G401 (cell line): Measurements from ENCODE around the gene STOX1. TPM values are rescaled to one million over a fixed set of nuclear protein-coding genes. Genes with fewer than 3 reads are reported as not detected.
"Not testable (repeated sequence)": the region's sequence is repeated elsewhere in the genome, so short reads cannot be mapped to it uniquely, and the experiment has no call there.

Experiments
- DNase-seq: peaks from one replicate; pipeline ENCODE4 v3.0.0-alpha.2; 2015; ENCODE audit warnings: low spot score
- in situ Hi-C: cut with HindIII; loops from 2 replicates; pipeline ENCODE4 v1.10.0; 2016; ENCODE audit warnings: low sequenced_read_pairs, mixed read lengths
- total RNA-seq: library from RNA; depleted of rRNA; stranded (reverse); fragments of >200 nt; shearing (Covaris generic); gene quantifications from 2 replicates; pipeline ENCODE4 v1.2.3, GENCODE V29; 2014

STOX1 gene
- total RNA-seq, 1 experiment from 2014 or later: 1.5 TPM

- no peak for DNase-seq
These were observed 49.2 kb downstream of the STOX1 start for GRCh38 chr10:68876246-68877138.

GRCh38 chr10:68877482-68878110 lies 50.3 kb downstream of the STOX1 start:
- in situ Hi-C loops: no loop called here
- DNase-seq: no peak

More at GRCh38 chr10:68876246-68877138, 49.2 kb downstream of the STOX1 start:
- in situ Hi-C loops: no loop called here

DNA sequence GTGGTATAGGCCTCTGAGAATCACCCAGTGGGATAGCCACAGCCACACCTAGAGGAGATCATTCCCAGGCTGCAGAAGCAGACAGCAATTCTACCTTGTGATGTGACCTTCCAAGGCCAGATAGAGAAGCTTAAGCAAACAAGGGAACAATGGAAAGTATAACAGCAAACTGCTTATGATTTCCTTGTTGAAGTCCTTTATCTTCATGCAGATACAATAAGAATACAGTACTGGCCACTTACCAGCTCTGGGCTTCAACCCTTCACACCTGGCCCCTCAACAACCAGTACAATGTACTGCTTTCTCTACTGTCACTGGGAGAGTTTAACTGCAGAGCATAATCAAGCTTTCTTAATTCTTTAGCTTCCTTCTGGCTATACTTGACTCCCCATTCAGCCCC lies 51.2 kb downstream of the STOX1 start:
- in situ Hi-C loops: no loop called here
- no peak for DNase-seq

DNA sequence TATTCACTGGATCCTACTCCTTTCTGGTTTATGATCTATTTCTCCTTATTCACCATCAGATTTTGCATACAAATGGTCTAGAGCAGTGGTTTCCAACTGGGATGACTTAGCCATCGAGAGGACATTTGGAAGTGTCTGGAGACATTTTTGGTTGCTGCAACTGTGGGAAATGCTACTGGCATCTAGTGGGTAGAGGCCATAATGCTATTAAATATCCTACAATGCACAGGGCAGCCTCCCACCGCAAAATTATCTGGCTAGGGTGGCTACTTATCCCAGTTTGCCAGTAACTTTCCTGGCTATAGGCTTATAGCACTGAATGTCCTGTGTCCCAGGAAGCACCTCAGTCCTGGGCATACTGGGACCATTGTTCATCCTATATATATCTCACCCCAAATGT lies 52.3 kb downstream of the STOX1 start:
- in situ Hi-C loops: no loop called here

DNA sequence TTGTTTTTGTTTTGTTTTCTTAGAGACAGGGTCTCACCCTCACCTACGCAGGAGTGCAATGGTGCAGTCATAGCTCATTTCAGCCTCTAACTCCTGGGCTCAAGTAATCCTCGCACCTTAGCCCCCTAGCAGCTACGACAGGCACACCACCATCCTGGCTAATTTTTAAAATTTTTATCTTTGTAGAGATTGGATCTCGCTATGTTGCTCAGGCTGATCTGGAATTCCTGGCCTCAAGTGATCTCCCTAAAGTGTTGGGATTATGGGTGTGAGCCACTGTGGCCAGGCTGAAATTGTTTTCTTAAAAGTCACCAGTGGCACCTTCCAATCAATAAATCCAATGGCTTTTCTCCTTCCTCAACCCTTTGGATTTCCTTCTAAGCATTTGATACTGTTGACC lies 52.9 kb downstream of the STOX1 start:
- in situ Hi-C loops: no loop called here
- DNase-seq: no peak

More for the DNA sequence above, 52.3 kb downstream of the STOX1 start:
- DNase-seq: no peak

- DNase-seq: no peak
- in situ Hi-C loops: no loop called here
These were observed 67.7 kb downstream of the STOX1 start for GRCh38 chr10:68895041-68895440.

DNA sequence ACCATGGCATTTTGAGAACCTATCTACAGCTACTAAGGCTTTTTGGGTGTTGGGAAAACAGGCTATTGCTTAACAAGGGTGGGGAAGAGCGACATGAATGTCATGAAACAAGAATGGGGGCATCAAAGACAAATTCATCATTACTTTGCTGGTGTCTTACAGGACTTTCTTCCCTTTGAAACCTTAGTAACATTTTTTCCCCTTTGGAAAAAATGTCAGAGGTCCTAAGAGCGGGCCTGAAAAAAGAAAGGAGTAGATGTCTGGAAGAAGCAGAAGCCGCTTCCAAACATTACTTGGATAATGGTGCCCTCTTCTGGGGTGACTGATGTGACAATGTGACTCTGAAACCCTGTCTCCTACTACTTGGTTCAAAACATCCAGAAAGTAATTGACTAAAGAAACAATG lies 70.0 kb downstream of the STOX1 start:
- peak; percentile 78 for DNase-seq
- in situ Hi-C loops: no loop called here

- in situ Hi-C loops: no loop called here
- no peak for DNase-seq
These were observed 71.9 kb downstream of the STOX1 start for GRCh38 chr10:68899186-68899745.

GRCh38 chr10:68900427-68901104 lies 73.2 kb downstream of the STOX1 start:
- in situ Hi-C loops: no loop called here
- DNase-seq: no peak

DNA sequence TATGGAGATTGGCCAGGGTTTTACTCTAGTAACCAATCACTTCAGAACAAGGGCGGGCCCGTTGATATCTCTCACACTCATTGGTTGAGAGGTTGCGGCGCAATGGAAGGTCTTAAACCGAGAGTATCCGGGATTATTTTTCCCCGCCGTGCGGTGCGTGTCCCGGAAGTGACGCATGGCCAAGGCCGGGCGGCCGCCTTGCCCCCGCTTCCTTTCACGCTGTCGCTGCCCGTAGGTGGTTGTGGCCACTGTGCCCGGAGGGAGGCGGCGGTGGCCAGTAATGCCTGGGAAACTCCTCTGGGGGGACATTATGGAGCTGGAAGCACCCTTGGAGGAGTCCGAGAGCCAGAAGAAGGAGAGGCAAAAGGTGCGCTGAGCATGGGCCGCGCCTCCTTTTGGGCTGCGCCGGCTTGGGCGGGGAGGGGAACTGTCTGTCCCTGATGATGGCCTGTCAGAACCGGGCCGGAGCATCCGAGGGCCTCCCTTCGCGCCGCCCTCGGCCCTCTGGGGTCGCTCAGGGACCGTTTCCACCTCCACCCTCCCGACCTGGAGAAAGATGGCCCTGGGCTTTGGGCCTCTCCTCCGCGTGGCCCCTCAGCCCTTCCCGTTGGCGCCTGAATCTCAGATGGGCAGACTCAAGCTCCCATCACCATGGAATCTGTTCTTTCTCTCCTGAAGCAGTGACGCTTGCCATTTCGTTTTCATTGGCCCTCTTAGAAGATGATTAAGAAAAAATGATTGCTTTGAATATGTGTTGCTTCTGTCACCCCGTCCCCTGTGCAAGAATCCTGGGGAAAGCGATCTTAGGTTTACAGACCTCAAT lies 74.0 kb downstream of the STOX1 start, which contains the start of gene DDX50:
TSS of gene DDX50 (plus strand) at position 211 of the 823 bp plus-strand sequence. CDS start at position 281, 70 bp downstream.
- in situ Hi-C loops: no loop called here
- peak; percentile 100 for DNase-seq

DNA sequence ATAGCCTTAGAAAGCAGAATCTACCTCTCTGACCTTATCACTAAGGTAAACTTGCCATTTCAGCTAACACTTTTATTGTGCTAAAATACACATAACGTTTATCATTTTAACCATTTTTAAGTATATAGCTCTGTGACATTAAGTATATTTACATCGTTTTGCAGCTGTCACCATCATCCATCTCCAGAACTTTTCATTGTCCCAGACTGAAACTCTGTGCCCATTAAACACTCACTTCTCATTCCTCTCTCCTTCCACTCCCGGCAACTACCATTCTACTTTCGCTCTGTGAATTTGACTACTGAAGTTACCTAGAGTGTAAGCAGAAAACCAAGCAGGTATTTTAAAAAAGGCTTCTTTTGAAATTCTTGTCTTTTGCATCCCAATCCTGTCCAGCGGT lies 75.1 kb downstream of the STOX1 start:
- in situ Hi-C loops: no loop called here
- DNase-seq: no peak

DNA sequence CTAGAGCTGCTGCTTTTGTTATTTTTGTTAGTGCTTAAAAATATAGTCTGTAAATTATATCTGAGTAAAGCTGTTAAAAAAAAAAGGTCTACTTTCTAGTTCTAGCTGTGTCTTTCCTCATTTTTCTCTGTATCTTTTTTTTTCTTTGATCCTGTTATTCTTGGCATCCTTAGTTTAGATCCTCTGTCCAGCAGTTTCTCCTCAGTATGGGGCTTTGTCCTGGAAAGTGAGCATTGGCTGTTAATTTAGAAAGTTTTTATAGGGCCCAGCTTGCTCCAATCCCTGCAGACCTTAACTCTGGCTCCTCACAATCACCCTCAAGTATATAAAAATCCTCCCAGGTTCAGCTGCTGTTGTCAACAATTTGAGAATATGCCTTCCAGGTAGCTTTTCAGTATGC lies 97.3 kb downstream of the STOX1 start:
- in situ Hi-C loops: no loop called here
- DNase-seq: no peak

- DNase-seq: no peak
- in situ Hi-C loops: no loop called here
These were observed 98.2 kb downstream of the STOX1 start for GRCh38 chr10:68925489-68925888.

DNA sequence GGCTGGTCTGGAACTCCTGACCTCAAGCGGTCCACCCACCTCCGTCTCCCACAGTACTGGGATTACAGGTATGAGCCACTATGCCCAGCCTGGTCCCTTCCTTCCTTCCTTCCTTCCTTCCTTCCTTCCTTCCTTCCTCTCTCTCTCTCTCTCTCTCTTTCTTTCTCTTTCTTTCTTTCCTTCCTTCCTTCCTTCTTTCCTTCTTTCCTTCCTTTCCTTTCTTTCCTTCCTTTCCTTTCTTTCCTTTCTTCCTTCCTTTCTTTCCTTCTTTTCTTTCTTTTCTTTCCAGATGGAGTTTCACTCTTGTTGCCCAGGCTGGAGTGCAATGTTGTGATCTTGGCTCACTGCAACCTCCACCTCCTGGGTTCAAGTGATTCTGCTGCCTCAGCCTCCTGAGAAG lies 101.8 kb downstream of the STOX1 start:
- DNase-seq, in situ Hi-C loops: not testable (repeated sequence)

DNA sequence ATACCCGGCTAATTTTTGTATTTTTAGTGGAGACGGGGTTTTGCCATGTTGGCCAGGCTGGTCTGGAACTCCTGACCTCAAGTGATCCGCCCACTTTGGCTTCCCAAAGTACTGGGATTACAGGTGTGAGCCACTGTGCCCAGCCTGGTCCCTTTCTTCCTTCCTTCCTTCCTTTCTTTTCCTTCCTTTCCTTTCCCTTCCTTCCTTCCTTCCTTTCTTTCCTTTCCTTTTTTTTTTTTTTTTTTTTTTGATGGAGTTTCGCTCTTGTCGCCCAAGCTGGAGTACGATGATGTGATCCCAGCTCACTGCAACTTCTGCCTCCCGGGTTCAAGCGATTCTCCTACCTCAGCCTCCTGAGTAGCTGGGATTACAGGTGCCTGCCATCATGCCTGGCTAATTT lies 102.6 kb downstream of the STOX1 start:
- in situ Hi-C loops, DNase-seq: not testable (repeated sequence)

GRCh38 chr10:68932860-68933259 lies 105.5 kb downstream of the STOX1 start:
- DNase-seq, in situ Hi-C loops: not testable (repeated sequence)

DNA sequence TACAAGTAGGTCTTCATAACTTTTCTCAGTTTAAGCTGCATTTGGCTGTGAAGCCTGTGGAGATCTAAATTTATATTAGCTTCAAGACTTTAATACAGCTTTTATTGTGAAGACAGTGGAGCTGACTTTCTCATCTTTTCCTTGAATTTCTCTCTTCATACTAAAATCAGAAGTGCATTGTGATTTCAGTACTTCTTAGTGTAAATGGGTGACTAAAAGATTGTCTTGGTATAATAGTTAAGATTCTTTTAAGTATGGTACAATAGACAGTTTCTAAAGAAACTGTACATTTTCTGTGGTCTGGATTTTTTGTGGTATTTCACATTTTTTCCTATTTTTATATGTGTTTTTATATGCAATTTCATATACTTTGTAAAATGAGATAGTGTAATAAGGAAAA lies 107.7 kb downstream of the STOX1 start:
- in situ Hi-C loops: no loop called here
- no peak for DNase-seq

GRCh38 chr10:68938117-68938516 lies 110.8 kb downstream of the STOX1 start:
- in situ Hi-C loops: no loop called here
- DNase-seq: no peak

- in situ Hi-C loops: no loop called here
- DNase-seq: no peak
These were observed 111.6 kb downstream of the STOX1 start for GRCh38 chr10:68938884-68939283.
